HG02678 (cell line): Measurements from ENCODE around the gene SOBP.

ENCODE experiments used
- ATAC-seq: cut with Tn5 transposase; IDR thresholded peaks from one replicate; pipeline ENCODE4 v1.9.1; 2021; ENCODE audit warnings: mild to moderate bottlenecking, moderate library complexity; ENCODE audit not compliant: unreplicated experiment

SOBP gene

GRCh38 chr6:107485157-107485556, 4.8 kb upstream of the SOBP start:
- no peak for ATAC-seq

GRCh38 chr6:107488174-107488874, 1.6 kb upstream of the SOBP start:
- ATAC-seq = no peak

DNA sequence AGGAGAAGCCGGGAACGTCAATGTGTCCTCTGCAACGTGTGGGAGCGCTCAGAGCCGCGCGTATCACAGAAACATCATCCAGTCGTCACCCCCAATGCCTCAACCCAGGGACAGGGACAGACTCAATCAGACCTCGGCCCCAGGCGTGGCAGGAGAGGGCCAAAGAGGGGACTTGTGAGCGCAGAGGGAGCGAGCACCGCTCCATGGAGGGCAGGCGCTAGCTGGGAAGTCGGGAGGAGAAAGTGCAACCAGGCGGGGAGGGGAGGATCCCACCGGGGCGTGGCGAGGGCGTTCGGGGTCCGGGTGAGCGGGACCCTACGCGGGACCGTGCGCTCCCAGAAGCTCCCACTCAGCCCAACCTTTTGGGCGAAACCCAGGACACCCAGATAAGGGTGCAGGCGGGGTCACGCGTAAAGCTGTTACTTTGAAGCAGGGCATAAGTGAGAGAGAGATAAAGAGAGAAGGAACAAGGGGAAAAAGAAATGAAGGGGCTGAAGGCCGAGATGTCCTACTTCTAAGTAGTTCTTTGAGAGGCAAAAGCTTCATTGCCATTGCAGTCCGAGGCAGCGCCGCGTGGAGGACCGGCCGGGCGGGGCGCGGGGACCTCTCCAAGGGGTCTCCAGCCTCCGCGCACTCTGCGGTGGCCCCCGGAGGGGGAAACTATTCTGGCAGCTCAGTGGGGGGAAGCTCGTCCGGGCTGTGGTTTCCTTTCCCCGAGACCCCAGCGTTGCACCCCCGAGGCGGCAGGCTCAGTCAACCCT, 862 bp upstream of the SOBP start:
- no peak for ATAC-seq

- no peak for ATAC-seq
These were observed 735 bp downstream of the SOBP start for GRCh38 chr6:107490566-107491137.

DNA sequence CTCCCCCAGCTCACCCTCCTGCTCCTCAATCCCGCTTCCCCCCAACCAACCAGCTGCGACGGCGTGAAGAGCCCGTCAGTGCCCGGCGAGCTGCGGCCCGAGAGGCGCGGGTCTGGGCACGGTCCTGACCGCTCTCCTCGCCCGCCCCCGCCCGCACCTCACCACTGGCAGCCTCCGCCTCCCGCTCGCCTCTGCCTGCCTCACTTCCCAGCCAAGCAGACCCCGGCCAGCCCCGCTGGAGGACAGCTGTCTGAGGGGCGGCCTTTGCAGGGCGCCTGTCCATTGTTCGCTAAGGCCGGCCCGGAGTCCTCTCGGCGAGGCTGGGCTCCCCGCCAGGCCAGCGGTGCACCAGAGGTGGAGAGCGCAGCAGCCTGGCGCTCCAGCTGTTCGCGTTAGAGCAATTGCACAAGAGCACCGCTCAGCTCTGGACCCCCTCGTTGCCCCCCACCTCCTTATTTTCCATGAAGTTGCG, 1.3 kb downstream of the SOBP start:
- ATAC-seq = no peak

DNA sequence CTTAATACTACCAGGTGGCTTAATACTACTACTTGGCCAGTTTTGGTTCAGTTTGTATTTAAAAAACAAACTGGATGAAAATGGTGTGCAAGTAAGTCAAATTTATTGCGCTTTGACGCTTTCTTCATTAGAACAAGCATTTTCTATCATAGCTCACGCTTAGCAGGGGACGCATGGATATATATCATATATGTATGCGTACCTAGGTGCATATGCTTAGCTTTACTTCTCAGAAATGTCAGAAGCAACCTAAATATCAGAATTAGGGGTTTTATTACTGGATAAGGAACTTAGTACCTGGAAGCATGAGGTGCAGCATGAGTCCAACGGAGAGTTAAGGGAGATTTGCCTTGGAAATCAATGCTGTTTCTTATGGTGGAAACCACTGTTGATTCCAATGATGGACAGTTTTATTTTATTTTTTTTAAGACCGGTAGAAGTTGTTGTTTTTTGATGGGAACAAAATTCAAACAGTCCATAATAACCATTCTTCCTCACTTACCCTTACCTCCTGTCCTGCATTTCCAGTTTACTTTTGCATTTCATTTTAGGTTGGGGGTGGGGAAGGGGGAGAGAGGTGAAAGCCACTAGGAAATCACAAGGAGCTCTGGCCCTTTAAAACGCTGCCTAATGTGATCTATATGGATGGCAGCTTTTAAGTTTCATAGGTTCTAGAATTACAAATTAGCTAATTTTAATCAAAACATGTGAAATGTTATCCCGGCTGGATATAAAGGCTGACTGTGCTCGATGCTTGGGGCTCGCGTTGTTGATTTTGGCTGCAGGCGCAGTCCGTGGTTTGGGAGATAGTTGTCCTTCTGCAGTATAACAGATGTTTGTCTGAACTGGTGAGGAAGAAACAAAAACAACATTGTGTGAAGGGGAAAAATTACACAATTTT, 2.1 kb downstream of the SOBP start:
- no peak for ATAC-seq

- ATAC-seq = no peak
These were observed 3.5 kb downstream of the SOBP start for GRCh38 chr6:107493158-107494057.

DNA sequence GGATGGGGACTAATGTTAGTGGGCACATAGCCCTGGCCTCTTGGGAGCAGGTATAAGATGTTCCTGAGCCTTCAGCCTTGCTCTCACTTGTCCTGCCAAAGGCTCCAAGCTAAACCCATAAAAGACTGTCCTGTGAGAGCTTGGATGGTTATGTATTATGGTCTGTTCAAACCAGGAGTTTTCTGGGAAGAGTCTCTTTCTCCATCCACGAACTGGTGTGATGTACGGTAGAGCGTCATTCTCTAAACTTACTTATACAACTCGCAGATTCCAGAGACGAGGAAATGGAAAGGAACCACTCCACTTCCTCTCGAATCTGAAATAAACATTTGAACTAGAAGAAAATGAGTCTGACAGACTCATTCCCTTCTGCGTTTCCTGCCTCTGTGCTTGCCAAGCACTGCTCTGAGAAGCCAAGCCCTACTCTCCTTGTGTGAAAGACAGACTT, 5.3 kb downstream of the SOBP start:
- no peak for ATAC-seq

GRCh38 chr6:107495971-107496370, 6.1 kb downstream of the SOBP start:
- ATAC-seq = no peak

- ATAC-seq = no peak
These were observed 7.2 kb downstream of the SOBP start for GRCh38 chr6:107496892-107497684.

DNA sequence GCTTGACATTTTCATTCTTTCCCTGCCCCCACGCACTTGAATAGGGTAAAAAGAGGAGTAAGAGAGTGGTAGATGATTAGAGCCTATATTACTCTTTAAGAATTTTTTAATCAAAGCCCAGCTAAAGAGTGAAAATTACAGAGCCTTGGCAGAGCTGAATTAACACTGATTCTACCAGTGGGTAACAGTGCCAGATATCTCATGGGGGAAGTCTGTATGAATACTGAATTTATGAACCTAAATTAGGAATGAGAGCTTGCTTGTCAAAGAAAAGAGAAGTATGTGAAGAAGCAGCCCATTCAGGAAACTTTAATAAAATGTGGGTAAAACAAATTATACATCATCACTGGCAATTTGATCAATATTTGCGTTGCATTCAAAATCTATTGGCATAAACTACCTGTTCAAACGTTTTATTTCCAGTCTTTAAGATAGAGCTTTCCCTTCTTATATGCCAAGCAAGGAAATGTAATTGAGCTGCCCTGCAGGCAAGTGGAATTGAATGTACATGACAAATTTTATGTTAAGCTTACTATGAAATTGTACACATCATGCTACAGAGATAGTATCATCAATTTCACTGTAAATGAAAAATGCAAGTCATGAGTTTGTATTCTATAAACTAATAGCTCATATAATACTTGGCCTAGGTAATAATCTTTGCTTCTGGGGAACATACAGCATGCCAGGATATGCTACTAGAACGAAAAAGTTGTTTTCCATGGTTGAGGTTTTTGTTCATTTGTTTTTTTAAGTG, 14.5 kb downstream of the SOBP start:
- ATAC-seq = no peak

DNA sequence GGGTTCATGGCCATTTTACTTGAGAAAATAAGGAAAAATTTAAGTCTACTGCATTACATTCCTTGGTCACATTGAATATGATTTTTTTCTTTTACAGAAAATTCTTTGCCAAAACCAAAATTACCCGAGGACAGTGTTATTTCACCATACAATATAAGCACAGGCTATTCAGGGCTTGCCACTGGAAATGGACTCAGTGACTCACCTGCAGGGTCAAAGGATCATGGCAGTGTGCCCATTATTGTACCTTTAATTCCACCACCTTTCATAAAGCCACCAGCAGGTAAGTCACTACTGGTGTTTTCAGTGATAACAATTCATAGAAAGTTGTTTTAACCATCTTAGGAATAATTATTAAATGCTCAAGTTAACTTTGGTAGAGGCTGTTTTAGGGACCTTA, 16.2 kb downstream of the SOBP start:
- no peak for ATAC-seq

- ATAC-seq = no peak
These were observed 19.6 kb downstream of the SOBP start for GRCh38 chr6:107509506-107509905.

GRCh38 chr6:107510108-107510507, 20.2 kb downstream of the SOBP start:
- no peak for ATAC-seq

DNA sequence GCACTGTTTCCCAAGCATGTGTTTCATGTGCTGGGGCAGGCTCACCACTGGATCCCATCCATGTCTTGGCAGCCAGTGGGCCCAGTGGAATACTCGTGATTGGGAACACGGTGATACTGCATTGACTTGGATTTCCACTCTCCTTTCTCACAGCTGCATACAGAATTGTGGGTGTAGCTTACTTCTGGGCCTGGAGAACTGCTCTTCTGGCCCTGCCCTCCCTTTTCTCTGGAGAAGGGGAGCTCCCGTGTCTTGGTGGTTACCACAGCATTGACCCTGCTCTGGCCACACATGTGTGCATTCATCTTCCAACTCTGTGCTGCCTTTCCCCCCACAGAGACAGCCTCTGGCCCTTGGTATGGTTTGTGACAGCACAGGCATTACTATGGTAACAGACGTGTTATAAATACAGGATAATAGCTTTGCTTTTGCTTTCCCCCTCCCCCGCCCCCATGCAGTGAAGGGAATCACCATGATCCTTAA, 21.6 kb downstream of the SOBP start:
- no peak for ATAC-seq

DNA sequence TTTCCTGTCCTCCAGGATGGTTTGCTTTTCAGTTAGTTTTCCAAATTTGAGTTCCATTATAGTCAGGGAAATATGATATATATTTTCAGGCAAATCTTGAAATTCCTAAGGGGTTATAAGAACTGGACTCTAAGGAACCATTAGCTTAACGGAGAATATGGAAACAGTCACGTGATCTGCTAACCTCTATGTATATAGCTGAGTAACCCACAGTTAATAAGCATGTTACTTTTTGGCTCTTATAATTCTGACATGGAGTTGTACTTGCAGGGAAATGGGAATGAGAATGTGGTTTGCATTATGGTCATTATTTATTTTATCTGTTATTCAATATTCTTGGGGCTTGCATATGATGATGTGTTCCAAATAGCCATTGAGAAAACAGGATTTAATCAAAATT, 23.3 kb downstream of the SOBP start:
- no peak for ATAC-seq

- ATAC-seq = no peak
These were observed 26.0 kb downstream of the SOBP start for GRCh38 chr6:107515955-107516354.

GRCh38 chr6:107517274-107517673, 27.4 kb downstream of the SOBP start:
- ATAC-seq = no peak
